Epithelial cell of prostate (primary cell): Measurements from ENCODE around the gene CUX1.
A peak's percentile ranks its signal among the peaks of the same experiment; 100 is the strongest.

Source experiments
- DNase-seq: peaks from one replicate; pipeline ENCODE4 v3.0.0-alpha.2; 2011; ENCODE audit warnings: low read depth, low spot score
- H3K27ac ChIP-seq: fragments of 450-650 bp; 2 replicates; pipeline ENCODE4 v1.5.1; 2017; ENCODE audit warnings: mild to moderate bottlenecking

Gene CUX1

GRCh38 chr7:102268635-102269034 lies 451.2 kb downstream of the CUX1 start:
- H3K27ac ChIP-seq = no peak overlapping the region
- no peak for DNase-seq

- H3K27ac ChIP-seq = no peak overlapping the region
- DNase-seq = no peak
These were observed 452.9 kb downstream of the CUX1 start for GRCh38 chr7:102270178-102270887.

GRCh38 chr7:102271158-102271798 lies 453.9 kb downstream of the CUX1 start:
- DNase-seq = no peak
- H3K27ac ChIP-seq = no peak overlapping the region

GRCh38 chr7:102272075-102272916 lies 454.9 kb downstream of the CUX1 start:
- DNase-seq = peak; percentile 12
- no peak overlapping the region for H3K27ac ChIP-seq

GRCh38 chr7:102272917-102273748 lies 455.7 kb downstream of the CUX1 start:
- no peak overlapping the region for H3K27ac ChIP-seq
- DNase-seq = no peak

- peak; percentile 10 for DNase-seq
- no peak overlapping the region for H3K27ac ChIP-seq
These were observed 456.6 kb downstream of the CUX1 start for GRCh38 chr7:102273749-102274712.

- no peak for DNase-seq
- no peak overlapping the region for H3K27ac ChIP-seq
These were observed 457.8 kb downstream of the CUX1 start for GRCh38 chr7:102275123-102275703.

GRCh38 chr7:102277901-102278300 lies 460.5 kb downstream of the CUX1 start:
- no peak overlapping the region for H3K27ac ChIP-seq
- no peak for DNase-seq

- H3K27ac ChIP-seq = no peak overlapping the region
- DNase-seq = no peak
These were observed 462.3 kb downstream of the CUX1 start for GRCh38 chr7:102279537-102280400.

GRCh38 chr7:102280521-102280920 lies 463.1 kb downstream of the CUX1 start:
- no peak for DNase-seq
- no peak overlapping the region for H3K27ac ChIP-seq

- no peak overlapping the region for H3K27ac ChIP-seq
- DNase-seq = no peak
These were observed 464.4 kb downstream of the CUX1 start for GRCh38 chr7:102281785-102282184.

GRCh38 chr7:102282465-102283362 lies 465.3 kb downstream of the CUX1 start:
- DNase-seq = no peak
- H3K27ac ChIP-seq = no peak overlapping the region

GRCh38 chr7:102283477-102284189 lies 466.2 kb downstream of the CUX1 start:
- H3K27ac ChIP-seq = no peak overlapping the region
- DNase-seq = no peak

GRCh38 chr7:102284399-102284798 lies 467.0 kb downstream of the CUX1 start:
- no peak for DNase-seq
- no peak overlapping the region for H3K27ac ChIP-seq

- no peak overlapping the region for H3K27ac ChIP-seq
- DNase-seq = no peak
These were observed 467.6 kb downstream of the CUX1 start for GRCh38 chr7:102284891-102285539.
